Lower lobe of right lung (tissue), 2 donors: ENCODE data around the gene ZBTB32. TPM values are rescaled to one million over a fixed set of nuclear protein-coding genes. Genes with fewer than 3 reads are reported as not detected.

ENCODE experiments used
- ATAC-seq, 2 donors: fragments of 200-7000 bp; cut with Tn5 transposase; one replicate each; pipeline ENCODE4 v1.9.1; 2020 to 2022; ENCODE audit warnings: mild to moderate bottlenecking in 2 of 2, moderate library complexity in 2 of 2
- DNase-seq: peaks from one replicate; pipeline ENCODE4 v3.0.0-alpha.2; 2020
- H3K27ac ChIP-seq: fragments of 200-600 bp; one replicate; pipeline ENCODE4 v1.8.0; 2022
- H3K27me3 ChIP-seq: fragments of 200-600 bp; one replicate; pipeline ENCODE4 v1.8.0; 2022; ENCODE audit warnings: low read depth
- H3K36me3 ChIP-seq: fragments of 200-600 bp; one replicate; pipeline ENCODE4 v1.8.0; 2022; ENCODE audit warnings: mild to moderate bottlenecking
- H3K4me1 ChIP-seq: fragments of 200-600 bp; one replicate; pipeline ENCODE4 v1.8.0; 2022
- H3K4me3 ChIP-seq: fragments of 200-600 bp; one replicate; pipeline ENCODE4 v1.8.0; 2022; ENCODE audit warnings: mild to moderate bottlenecking
- H3K9me3 ChIP-seq: fragments of 200-600 bp; one replicate; pipeline ENCODE4 v1.8.0; 2022
- CTCF ChIP-seq: fragments of 200-600 bp; IDR thresholded peaks from one replicate; pipeline ENCODE4 v1.8.0; 2022; ENCODE audit warnings: antibody characterized with exemption, mild to moderate bottlenecking
- intact Hi-C: fragments of 100-400 bp; cut with DNase I; formaldehyde crosslinking; loops from one replicate; pipeline ENCODE4 v1.11.0; 2022
- total RNA-seq: library from RNA; stranded (reverse); fragmentation: NEBNext Ultra II Directional; extraction: Animal tissue kit (Norgen Biotek cat#: 25700); gene quantifications from one replicate; pipeline ENCODE4 v1.2.1, GENCODE V29; 2021
- donor health status: DM: no; HTN: yes; CAD: no; lungs with severe emphysema.

ZBTB32 gene
- total RNA-seq, 1 donor from 2014 or later: 0.21 TPM

GRCh38 chr19:35669974-35670373 is 34.4 kb upstream of the ZBTB32 start:
- no peak overlapping the region for H3K27ac ChIP-seq
- H3K4me1 ChIP-seq: peaks cover 7% of the 10 kb centered on the region
- H3K9me3 ChIP-seq: no peaks in the 10 kb centered on the region
- no peak overlapping the region for H3K4me3 ChIP-seq
- intact Hi-C loops: no loop called here
- ATAC-seq: no peak
- DNase-seq: no peak
- TF ChIP-seq CTCF: no peak
- peaks cover 32% of the 10 kb centered on the region for H3K27me3 ChIP-seq
- no peaks in the 10 kb centered on the region for H3K36me3 ChIP-seq

- ATAC-seq (no peak), DNase-seq (no peak)
- no peak overlapping the region for H3K4me3 ChIP-seq
- H3K4me1 ChIP-seq: peaks cover 7% of the 10 kb centered on the region
- intact Hi-C loops: no loop called here
- H3K27me3 ChIP-seq: peaks cover 39% of the 10 kb centered on the region
- no peak overlapping the region for H3K27ac ChIP-seq
- TF ChIP-seq CTCF: no peak
- no peaks in the 10 kb centered on the region for H3K9me3 ChIP-seq
- no peaks in the 10 kb centered on the region for H3K36me3 ChIP-seq
These were observed 33.7 kb upstream of the ZBTB32 start for GRCh38 chr19:35670686-35671085.

- DNase-seq: no peak
- Histone ChIP-seq H3K27me3 (peaks cover 42% of the 10 kb centered on the region), H3K9me3 (no peaks in the 10 kb centered on the region), H3K36me3 (no peaks in the 10 kb centered on the region), H3K4me1 (peaks cover 7% of the 10 kb centered on the region), H3K27ac (no peak overlapping the region), H3K4me3 (no peak overlapping the region)
- no peak for ATAC-seq
- no peak for TF ChIP-seq CTCF
- intact Hi-C loops: no loop called here
These were observed 32.5 kb upstream of the ZBTB32 start for GRCh38 chr19:35671818-35672217.

GRCh38 chr19:35673121-35673804 is 31.1 kb upstream of the ZBTB32 start:
- intact Hi-C loops: no loop called here
- H3K27me3 ChIP-seq: peaks cover 42% of the 10 kb centered on the region
- ATAC-seq (peak; percentile 82), DNase-seq (no peak)
- TF ChIP-seq CTCF: no peak
- H3K36me3 ChIP-seq: no peaks in the 10 kb centered on the region
- H3K9me3 ChIP-seq: no peaks in the 10 kb centered on the region
- peaks cover 7% of the 10 kb centered on the region for H3K4me1 ChIP-seq
- peak overlapping the region; percentile 42 for H3K4me3 ChIP-seq
- H3K27ac ChIP-seq: no peak overlapping the region

GRCh38 chr19:35675589-35676140 is 28.7 kb upstream of the ZBTB32 start:
- intact Hi-C loops: no loop called here
- H3K36me3 ChIP-seq: no peaks in the 10 kb centered on the region

More at GRCh38 chr19:35675589-35676140, 28.7 kb upstream of the ZBTB32 start:
- no peak overlapping the region for H3K4me3 ChIP-seq
- no peak overlapping the region for H3K27ac ChIP-seq
- peaks cover 7% of the 10 kb centered on the region for H3K4me1 ChIP-seq
- TF ChIP-seq CTCF: no peak
- ATAC-seq (no peak), DNase-seq (no peak)
- peaks cover 42% of the 10 kb centered on the region for H3K27me3 ChIP-seq
- H3K9me3 ChIP-seq: no peaks in the 10 kb centered on the region
